CD4-positive, alpha-beta T cell (primary cell): ENCODE data around the gene SERINC2. TPM values are rescaled to one million over a fixed set of nuclear protein-coding genes. Genes with fewer than 3 reads are reported as not detected.
"Not testable (repeated sequence)": the region's sequence is repeated elsewhere in the genome, so short reads cannot be mapped to it uniquely, and the experiment has no call there.

Experiments used
- ATAC-seq: fragments of 200-7000 bp; cut with Tn5 transposase; one replicate; pipeline ENCODE4 v1.10.0; 2022; ENCODE audit warnings: mild to moderate bottlenecking; ENCODE audit not compliant: poor library complexity
- CTCF ChIA-PET: fragments of 350-600 bp; sonication (Branson Sonifier 250); formaldehyde crosslinking; loops from one replicate; lab custom pipeline; 2021; ENCODE audit warnings: antibody characterized with exemption, inconsistent platforms; lab: Charles Lee
- POLR2A ChIA-PET: fragments of 350-600 bp; sonication (Branson Sonifier 250); formaldehyde crosslinking; loops from one replicate; lab custom pipeline; 2021; ENCODE audit warnings: antibody characterized with exemption, inconsistent platforms; lab: Charles Lee
- DNase-seq, 14 experiments: peaks; one replicate each; pipeline ENCODE4 v3.0.0-alpha.2; 2013 to 2020; ENCODE audit warnings: mixed read lengths in 2 of 14
- H3K27ac ChIP-seq, 2 donors: one replicate each; pipeline versions ENCODE4 v1.5.1 to v1.7.0; 2013; ENCODE audit warnings: low read length in 2 of 2, low read depth in 1 of 2, mild to moderate bottlenecking in 1 of 2
- H3K27me3 ChIP-seq, 2 experiments: 1 replicate in 1 of 2; 2 replicates in 1 of 2; pipeline versions ENCODE4 v1.6.1 to v1.7.0; 2013; ENCODE audit warnings: low read length in 2 of 2, control low read depth in 1 of 2, mild to moderate bottlenecking in 1 of 2, moderate library complexity in 1 of 2; ENCODE audit not compliant: insufficient read depth in 2 of 2, control insufficient read depth in 1 of 2
- H3K36me3 ChIP-seq: one replicate; pipeline ENCODE4 v1.6.1; 2013; ENCODE audit warnings: low read length, control low read depth; ENCODE audit not compliant: insufficient read depth
- H3K4me1 ChIP-seq: one replicate; pipeline ENCODE4 v1.6.1; 2013; ENCODE audit warnings: low read length, control low read depth; ENCODE audit not compliant: insufficient read depth
- H3K4me3 ChIP-seq: one replicate; pipeline ENCODE4 v1.5.1; 2013; ENCODE audit warnings: mild to moderate bottlenecking, low read length, moderate library complexity
- H3K9me3 ChIP-seq, 2 experiments: 1 replicate in 1 of 2; 2 replicates in 1 of 2; pipeline versions ENCODE4 v1.6.1 to v1.7.0; 2013; ENCODE audit warnings: low read length in 2 of 2, mild to moderate bottlenecking in 2 of 2, control low read depth in 1 of 2, moderate library complexity in 1 of 2; ENCODE audit not compliant: control insufficient read depth in 1 of 2, insufficient read depth in 1 of 2
- H3K27ac Mint-ChIP-seq: one replicate; pipeline ENCODE4 v1.8.0; 2020; ENCODE audit warnings: mixed read lengths
- H3K27me3 Mint-ChIP-seq: one replicate; pipeline ENCODE4 v1.8.0; 2021; ENCODE audit warnings: mixed read lengths
- H3K36me3 Mint-ChIP-seq: one replicate; pipeline ENCODE4 v1.8.0; 2021; ENCODE audit warnings: low read depth, mixed read lengths
- H3K4me1 Mint-ChIP-seq: one replicate; pipeline ENCODE4 v1.8.0; 2021; ENCODE audit warnings: low read depth, mixed read lengths
- H3K4me3 Mint-ChIP-seq: one replicate; pipeline ENCODE4 v1.8.0; 2020; ENCODE audit warnings: mild to moderate bottlenecking, mixed read lengths
- H3K9me3 Mint-ChIP-seq: one replicate; pipeline ENCODE4 v1.8.0; 2020; ENCODE audit warnings: mixed read lengths
- CTCF ChIP-seq: fragments of 200-600 bp; IDR thresholded peaks from one replicate; pipeline ENCODE4 v1.8.0; 2022; ENCODE audit warnings: antibody characterized with exemption, mild to moderate bottlenecking
- intact Hi-C, 2 experiments: fragments of 100-400 bp; cut with DNase I in 1 of 2; cut with micrococcal nuclease in 1 of 2; formaldehyde crosslinking; loops; one replicate each; pipeline versions ENCODE4 v1.15.1 to v1.9.0; 2023 to 2025; cut with DNase I, micrococcal nuclease
- total RNA-seq, 174 experiments: library from RNA in 2 of 174; stranded (reverse) in 2 of 174; gene quantifications; one replicate each; pipeline ENCODE4 v1.2.3 and lab custom pipeline; 2021 to 2026

SERINC2 gene
- total RNA-seq, 2 experiments from 2014 or later: 0.11 TPM; not detected in 1

- Histone ChIP-seq H3K4me3 (no peak overlapping the region), H3K4me1 (no peaks in the 10 kb centered on the region), H3K36me3 (no peaks in the 10 kb centered on the region), H3K9me3 (no peaks in the 10 kb centered on the region), H3K27me3 (peaks cover 0 to 7% of the 10 kb centered on the region in 2 experiments), H3K27ac (no peak overlapping the region)
- ChIA-PET POLR2A (no interaction called here), CTCF (no interaction called here)
- no peak for TF ChIP-seq CTCF
- H3K36me3 Mint-ChIP-seq: no peaks in the 10 kb centered on the region
- H3K4me3 Mint-ChIP-seq: no peak overlapping the region
- no peak overlapping the region for H3K27ac Mint-ChIP-seq
- no peak for DNase-seq
- H3K4me1 Mint-ChIP-seq: no peaks in the 10 kb centered on the region
- no peaks in the 10 kb centered on the region for H3K9me3 Mint-ChIP-seq
- peaks cover 7% of the 10 kb centered on the region for H3K27me3 Mint-ChIP-seq
- intact Hi-C loops: no loop called here
- ATAC-seq: no peak
Observed at GRCh38 chr1:31429583-31429982, 16.6 kb downstream of the SERINC2 start.

- H3K9me3 ChIP-seq, H3K36me3 Mint-ChIP-seq, H3K4me1 Mint-ChIP-seq, H3K27ac Mint-ChIP-seq, H3K27me3 ChIP-seq, H3K27me3 Mint-ChIP-seq, H3K4me1 ChIP-seq, ATAC-seq, DNase-seq, POLR2A ChIA-PET, CTCF ChIA-PET, H3K9me3 Mint-ChIP-seq, intact Hi-C loops, H3K4me3 ChIP-seq, H3K4me3 Mint-ChIP-seq, H3K27ac ChIP-seq, H3K36me3 ChIP-seq: not testable (repeated sequence)
Observed at GRCh38 chr1:31431351-31432257, 18.6 kb downstream of the SERINC2 start.

GRCh38 chr1:31432592-31433395 is 19.8 kb downstream of the SERINC2 start:
- H3K27me3 Mint-ChIP-seq: no peaks in the 10 kb centered on the region
- H3K9me3 Mint-ChIP-seq: no peaks in the 10 kb centered on the region
- POLR2A ChIA-PET: no interaction called here
- H3K9me3 ChIP-seq: no peaks in the 10 kb centered on the region
- H3K4me1 ChIP-seq: no peaks in the 10 kb centered on the region
- no peak for TF ChIP-seq CTCF
- no peak for ATAC-seq
- CTCF ChIA-PET: no interaction called here
- no peak overlapping the region for H3K27ac ChIP-seq
- H3K36me3 ChIP-seq: no peaks in the 10 kb centered on the region
- DNase-seq: no peak
- no peak overlapping the region for H3K4me3 ChIP-seq
- intact Hi-C loops: no loop called here
- H3K4me1 Mint-ChIP-seq: no peaks in the 10 kb centered on the region
- H3K27me3 ChIP-seq: no peaks in the 10 kb centered on the region
- H3K27ac Mint-ChIP-seq: no peak overlapping the region
- no peaks in the 10 kb centered on the region for H3K36me3 Mint-ChIP-seq
- no peak overlapping the region for H3K4me3 Mint-ChIP-seq
